Stimulated activated CD4-positive, alpha-beta T cell treated with anti-CD3 and anti-CD28 coated beads, TNF-alpha, amount 100 ng/mL, for 4 hours (primary cell): ENCODE measurements around the gene B3GAT1.

Experiments used
- DNase-seq, 3 experiments: peaks; one replicate each; pipeline ENCODE4 v3.0.0-alpha.2; 2020; ENCODE audit warnings: low read depth in 3 of 3

B3GAT1 gene

DNA sequence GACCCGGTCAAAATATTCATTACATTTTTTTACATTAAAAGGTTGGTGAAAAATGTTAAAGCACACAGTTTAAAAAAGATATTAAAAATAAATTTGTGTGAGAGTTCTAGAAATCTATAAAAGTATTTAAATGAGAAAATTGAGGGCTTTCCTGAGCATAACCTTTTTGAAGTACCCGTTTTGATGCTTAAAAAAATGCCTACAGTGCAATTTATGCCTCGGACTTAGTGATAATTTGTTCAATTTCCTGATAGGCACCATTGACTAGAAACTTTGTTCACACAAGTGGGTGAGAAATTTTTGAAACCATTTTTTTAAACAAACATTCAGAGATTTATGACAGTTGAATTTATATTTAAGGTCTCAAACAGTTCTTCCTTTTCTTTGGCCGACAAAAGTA lies 29.7 kb upstream of the B3GAT1 start:
- DNase-seq, result no peak

DNA sequence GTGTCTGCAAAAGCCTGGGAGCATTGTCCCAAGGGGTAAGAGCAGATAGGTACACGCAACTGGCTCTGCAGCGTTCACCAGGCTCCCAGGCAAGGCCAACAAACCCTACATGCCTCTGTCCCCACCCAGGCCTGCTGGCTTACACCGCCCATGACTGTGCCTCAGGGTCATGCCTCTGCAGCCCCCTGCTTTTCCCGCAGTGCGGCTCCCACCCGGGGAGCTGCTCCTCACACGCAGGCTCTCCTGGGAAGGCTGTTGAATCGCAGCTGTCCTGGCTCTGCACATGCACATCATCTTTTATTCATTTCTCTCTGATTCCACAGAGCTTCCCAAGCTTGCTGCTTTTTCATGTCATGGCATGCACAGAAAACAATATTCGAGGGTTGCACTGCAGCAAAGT lies 29.2 kb upstream of the B3GAT1 start:
- no peak for DNase-seq

DNA sequence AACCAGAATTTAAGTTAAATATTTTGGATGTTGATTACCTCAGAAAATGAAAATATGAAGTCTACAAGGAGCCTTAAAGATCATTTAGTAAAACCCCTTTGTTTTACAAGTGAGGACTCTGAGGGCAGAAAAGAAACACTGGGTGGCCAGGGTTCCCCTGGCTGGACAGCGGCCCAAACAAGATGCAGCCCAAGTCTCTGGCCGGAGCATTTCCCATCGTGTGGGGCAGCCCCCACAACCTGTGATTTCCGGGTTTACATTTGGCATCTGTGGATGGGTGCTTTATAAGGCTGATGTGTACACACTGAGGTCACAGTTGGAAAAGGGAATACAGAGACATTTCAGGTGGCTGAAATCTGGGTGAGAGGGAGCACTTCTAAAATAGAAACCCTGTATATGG lies 28.8 kb upstream of the B3GAT1 start:
- DNase-seq, result no peak

DNA sequence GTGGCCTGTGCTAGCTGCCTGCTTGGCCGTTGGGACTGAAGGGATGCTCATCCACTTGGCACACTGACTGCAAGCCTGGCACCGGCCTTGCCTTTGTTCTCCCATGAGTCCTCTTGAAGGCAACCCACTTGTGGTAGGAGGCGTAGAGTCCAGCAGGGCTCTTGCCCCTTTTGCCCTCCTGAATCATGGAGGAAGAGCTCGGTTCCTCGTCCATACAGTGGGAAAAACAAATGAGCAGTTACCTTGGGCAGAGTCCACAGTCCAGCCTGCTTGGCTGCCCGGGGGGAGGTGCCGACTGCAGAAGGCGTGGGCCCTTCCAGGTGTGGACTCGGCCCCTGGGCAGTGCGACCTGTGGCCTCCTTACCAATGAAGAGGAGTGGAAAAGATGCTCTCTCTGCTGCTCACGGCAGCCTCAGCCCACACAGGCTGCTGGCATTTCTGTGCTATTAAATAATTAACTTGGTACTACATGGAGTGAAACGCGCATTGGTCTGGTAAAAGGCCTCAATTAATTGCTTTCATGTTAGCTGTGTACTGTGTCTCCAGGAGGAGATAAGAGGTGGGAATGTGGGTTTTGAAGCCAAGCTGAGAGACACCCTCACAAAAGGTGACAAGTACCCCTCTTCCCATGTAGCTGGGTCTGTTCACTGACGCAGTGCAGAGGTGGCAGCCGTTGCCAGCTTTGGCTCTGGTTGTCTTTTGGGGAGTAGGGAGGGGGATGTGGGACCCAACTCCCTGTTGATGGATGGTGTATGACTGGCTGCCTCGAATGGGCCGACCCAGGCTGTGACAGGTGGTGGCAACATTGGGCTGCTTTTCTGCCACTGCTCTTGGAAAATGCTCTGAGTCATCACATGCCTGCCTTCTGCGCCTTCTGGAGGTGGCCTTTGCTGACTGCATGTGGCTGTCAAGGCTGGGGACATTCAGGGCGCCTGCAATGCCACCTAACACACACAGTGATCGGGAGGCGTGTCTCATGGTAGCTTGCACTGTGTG lies 26.8 kb upstream of the B3GAT1 start:
- DNase-seq, result no peak

DNA sequence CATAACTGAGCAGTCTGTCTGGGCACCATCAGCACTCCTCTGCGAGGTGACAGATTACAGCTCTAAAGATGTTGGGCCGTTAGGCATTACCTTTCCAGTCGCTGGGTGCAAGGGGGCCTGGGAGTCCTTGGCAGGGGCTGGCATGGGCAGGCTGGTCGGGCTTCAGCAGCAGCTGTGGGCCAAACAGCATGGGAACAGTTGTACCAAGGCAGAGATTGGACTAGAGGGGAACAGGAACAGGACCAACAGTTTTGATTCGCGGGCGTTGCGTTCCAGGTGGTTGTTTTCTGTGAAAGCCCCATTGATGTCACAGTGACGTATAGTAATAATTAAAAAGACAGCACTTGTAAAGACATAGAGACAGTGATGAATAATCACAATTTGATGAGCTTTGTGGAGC lies 25.8 kb upstream of the B3GAT1 start:
- DNase-seq, result no peak

DNA sequence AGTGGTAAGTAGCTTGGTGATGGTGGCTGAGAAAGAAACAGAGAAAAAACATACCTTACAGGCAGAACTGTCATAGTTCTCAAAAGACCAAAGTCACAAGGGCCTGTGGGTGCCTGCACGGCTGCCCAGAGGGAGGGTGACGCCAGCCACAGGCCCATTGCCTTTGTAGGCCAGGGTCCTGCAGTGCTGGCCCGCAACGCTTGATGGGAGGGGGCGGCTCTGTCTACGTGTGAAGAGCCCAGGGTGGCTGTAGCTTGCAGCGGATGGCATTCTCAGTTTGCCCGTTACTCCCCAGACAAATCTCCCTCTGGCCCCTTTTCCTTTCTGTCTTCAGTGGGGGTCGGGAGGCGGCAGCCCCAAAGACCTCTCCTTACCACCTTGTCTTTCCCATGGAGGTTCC lies 24.7 kb upstream of the B3GAT1 start:
- no peak for DNase-seq

DNA sequence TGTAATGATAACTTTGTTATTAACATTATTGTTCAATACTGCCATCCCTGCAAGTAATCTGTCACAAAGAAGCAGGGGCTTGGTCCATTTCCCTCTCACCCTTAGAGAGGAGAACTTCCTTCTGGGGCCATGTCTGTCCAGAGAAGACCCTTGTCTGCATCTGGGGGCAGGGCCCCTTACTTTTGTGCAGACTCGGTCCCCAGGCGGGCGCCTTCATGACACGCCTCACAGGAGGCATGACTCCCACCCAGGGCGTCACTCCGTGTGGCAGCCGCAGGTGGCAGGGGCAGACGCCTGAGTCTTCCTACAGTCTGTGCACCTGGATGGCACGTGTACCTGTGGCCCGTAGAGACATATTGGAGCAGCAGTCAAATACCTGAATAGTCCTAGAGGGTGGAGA lies 21.8 kb upstream of the B3GAT1 start:
- no peak for DNase-seq

DNA sequence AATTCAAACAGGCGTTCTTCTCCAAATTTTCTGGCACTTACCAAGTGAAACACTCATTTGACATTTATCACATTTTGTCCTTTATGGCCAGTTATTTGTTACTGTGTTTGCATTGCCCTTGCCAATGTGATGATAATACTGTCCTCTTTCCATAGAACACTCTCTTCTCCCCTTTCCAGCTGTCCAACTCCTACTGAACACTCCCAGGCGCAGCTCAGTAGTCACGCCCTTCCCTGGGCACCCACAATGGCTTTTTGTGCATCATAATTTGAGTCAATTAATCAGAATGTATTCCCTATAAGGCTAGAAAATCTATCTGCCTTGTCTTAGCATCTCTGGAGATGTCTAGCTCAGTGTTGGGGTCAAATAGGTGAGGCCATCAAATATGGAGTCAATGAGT lies 21.2 kb upstream of the B3GAT1 start:
- DNase-seq, result no peak

DNA sequence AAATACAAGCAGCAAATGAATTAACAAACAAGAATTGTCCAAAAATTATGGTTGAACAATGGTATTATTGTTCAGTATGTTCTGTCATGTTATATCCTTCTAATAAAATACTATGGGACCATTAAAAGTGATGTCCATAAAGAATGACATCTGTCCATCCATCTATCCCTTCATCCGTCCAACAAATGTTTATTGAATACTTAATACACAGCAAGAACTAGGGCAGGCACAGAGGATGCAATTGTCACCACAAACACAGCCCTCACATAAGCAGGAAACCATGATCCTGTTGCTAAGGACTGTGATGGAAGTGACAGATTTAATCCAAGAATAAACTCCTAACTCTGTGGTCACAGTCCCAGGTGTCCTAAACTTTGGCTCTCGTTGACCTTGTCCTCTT lies 20.7 kb upstream of the B3GAT1 start:
- no peak for DNase-seq

DNA sequence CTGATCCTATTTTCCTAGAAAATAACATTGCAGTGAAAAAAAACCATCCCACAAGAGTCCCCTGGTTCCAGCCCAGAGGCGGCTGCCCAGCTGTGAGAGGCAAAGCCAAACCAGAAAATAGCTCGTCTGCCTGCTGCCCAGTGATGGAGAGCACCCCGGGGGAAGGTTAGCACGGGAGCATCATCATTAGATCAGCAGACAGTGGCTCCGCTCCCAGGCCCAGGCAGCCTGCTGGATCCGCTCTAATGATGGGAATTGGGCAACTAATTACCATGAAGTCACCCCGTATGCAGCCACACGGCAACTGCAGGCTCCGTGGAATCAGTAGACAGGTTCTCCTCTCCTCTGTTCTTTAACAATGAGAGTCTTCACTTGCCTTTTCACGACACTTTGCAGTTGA lies 17.1 kb upstream of the B3GAT1 start:
- no peak for DNase-seq

DNA sequence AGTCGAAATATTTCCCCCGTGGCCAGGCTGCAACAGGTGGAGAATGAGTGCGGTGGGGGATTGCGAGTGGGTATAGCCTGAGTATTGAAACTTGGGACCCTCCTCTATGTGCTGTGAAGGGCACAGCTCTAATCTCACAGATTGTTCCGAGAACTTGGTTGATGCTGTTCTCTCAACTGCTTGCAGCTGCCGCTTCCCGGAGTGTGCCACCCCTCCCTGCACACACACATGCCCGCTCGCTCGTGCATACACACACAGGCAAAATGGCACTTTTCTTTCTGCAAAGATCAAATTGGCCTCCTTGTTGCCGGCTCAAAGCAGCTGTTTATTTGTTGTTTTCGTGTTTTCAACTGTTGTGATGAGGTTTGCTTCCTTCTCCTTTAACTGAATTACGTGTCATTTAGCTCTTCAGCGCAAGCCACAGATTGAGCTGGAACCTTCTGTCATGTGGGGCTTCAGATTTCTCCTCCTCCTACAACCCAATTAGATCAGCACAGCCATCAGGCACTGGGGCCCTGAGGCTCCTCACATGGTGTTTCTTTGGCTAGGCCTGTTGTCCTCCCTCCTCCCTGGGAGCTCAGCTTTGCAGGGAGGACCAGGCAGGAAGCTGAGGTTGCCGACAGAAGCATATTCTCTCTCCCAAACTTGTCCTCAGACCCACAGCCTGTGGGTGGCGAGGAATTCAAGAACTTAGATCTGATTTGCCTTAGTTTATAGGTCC lies 13.9 kb upstream of the B3GAT1 start:
- no peak for DNase-seq

DNA sequence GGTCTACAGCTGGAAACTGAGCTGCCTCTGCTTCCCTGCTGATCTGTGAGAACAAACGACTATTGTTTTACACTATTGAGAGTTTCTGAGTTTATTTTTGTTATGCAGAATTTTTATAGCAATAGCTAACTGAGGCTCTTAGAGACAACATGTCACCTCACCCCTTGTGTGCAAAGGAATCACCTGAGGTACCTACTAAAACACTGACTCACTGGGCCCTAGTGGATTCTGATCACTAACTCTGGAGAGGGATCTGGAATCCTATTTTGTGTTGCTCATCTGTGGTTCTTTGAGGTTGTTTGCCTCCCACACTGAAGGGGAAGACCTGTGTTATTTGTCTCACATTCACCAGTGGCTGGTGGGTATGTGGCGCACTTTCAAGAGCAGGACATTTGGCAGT lies 13.4 kb upstream of the B3GAT1 start:
- DNase-seq, result no peak

DNA sequence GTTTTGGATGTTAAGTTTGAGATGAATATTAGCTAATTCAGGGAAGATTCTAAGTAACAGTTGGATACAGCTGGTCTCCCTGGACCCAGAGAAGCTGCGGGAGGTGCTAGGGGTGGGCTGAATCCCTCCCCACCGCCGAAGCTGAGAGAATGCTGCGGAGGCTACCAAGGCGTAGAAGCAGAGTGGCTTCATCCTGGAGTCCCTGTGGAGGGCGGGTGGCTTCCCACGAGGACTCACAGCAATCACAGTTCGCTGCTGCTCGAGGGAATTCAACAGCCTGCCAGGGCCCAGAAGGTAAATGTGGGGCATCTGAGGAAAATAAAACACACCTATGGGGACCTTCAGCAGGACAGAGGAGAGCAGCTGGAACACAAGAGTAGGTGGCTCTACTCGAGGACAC lies 11.1 kb upstream of the B3GAT1 start:
- no peak for DNase-seq

DNA sequence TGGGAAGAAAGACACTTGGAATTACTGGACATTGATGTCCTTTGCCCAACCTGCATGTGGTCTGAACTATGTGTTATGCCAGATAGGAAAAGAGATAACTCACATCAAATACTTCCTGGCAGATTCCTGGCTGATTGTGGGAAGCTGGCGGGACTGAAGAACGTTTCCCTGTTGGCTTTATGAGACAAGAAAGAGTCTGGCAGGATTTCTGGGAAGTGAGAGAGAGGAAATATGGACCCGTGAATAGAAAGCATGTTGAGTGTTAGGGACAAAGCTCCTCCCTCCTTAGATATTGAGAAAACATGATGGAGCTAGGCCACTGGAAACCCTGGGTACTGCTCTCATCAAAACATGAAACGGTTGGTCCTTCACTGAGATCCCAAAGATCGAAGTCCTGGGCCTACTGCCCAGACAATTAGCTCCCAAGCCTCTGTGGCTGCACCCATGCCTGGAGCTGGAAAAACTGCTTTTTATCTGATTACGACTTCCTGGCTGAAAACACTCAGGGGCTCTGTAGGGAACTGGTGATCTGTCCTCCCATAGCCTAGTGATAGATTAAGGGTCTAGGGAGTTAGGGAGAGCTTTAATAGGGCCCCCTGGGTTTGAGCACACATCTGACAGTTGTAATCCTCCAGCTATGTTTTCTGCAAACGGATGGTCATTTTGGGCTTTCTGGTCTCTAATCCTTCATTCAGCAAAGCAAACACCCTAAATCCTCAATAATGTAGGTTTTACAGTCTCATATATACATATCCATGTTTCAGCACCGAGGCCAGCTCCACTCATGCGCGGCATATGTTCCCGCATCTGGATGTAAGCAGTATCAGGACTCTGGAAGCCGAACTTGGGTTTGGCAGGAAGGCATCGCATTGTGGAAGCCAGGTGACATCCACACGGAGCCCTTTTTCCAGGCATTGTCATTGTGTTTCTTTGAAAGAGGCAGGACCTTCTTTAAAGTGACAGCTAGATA lies 6.1 kb upstream of the B3GAT1 start:
- no peak for DNase-seq

DNA sequence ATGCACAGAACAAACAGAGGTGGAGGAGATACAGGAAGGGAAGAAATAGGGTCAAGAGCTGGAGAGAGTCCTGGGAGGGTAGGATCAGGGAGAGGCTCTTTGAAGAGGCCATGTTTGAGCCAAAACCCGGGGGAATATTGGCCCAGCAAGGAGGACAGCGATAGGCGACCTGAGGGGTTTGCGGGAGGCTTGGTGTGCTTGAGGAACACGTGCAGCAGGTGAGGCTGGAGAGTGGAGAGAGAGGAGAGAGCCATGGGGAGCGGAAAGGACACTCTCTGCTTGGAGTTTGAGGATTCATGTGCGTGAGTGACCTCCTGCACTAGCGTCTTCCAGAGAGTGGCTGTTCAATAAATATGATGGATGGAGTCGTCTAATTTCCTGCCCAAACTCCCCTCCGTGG lies 4.7 kb upstream of the B3GAT1 start:
- no peak for DNase-seq

DNA sequence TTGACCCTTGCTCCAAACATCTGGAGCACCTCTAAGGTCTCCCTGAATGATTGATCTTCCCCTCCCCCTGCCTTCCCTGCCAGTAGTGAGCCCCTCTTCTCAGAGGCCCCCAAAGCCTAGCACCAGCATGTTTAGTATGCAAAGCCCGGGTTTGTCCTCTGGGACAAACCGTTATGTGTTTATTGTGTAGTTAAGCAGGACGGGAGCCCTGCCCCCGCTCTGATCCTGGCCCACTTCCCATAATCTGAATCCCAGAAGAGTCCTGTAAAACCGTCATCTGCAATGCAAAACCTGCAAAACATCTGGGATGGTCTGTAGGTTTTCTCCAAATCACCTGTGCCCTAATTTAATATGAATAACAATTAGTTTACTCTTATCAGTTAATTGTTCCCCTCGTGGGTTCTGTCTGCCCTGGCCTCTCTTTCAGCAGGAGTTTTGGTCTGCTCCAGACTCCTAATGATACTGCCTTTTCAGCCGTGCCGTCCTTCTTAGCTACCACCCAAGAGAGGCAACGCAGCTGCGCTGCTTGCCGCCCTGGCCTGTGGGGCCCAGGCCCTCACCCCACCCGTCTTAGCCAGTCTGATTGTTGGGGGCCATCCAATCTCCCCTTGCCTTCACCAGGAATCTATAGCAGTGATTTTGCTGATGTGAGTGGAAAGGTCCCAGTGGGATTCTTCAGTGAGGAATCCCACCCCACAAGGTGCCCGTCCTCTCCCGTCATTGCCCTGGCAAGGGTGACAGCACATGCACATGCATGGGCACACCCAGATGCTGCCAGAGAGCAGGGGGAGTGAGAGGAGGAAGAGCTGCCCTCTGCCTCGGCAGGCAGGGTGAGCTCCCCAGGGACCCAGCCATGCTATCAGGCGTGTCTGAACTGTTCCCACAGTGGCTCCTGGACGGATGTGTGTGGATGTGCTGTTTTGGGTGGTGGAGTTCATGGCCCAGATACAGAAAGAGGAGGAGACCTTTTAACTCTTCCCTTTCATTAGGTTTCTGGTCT lies 3.0 kb upstream of the B3GAT1 start:
- no peak for DNase-seq

DNA sequence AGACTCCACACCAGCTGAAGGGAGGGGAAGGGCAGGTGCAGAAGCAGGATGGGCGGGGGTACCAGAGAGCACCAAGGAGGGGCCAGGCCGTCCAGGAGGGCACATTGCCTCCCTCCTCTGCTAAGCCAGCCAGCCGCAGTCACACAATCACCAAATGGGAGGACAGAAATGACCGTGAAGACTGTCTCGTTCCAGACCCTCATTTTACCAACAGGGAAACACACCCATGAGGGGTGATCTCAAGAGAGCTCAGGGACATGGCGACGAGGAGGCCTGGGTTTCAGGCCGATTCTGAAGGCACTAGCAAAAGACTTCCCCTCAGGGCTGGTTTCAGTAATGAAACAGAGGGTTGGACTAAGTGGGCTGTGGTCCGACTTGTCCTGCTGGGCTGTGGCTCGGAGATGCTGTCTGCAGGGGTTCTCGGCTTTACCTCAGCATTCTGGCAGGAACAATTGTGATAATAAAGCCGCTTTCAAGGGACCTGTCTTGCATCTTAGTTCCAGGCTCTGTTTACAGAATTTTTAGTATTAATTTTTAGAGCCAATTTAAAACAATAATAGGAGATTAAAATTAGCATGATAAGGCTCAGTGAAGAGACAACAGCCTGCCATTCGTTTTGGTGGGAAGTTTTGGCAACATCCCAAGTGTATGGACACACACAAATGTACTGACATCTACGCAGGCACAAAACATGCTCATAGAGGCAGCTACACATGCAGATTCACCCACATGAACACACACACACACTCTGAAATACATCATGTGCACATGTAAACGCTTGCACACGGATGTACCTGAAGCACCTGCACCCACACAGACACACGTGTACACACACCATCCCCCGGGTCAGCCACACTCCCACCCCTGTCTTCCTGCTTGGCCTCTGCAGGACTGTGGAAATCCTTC lies 2.0 kb upstream of the B3GAT1 start:
- no peak for DNase-seq

DNA sequence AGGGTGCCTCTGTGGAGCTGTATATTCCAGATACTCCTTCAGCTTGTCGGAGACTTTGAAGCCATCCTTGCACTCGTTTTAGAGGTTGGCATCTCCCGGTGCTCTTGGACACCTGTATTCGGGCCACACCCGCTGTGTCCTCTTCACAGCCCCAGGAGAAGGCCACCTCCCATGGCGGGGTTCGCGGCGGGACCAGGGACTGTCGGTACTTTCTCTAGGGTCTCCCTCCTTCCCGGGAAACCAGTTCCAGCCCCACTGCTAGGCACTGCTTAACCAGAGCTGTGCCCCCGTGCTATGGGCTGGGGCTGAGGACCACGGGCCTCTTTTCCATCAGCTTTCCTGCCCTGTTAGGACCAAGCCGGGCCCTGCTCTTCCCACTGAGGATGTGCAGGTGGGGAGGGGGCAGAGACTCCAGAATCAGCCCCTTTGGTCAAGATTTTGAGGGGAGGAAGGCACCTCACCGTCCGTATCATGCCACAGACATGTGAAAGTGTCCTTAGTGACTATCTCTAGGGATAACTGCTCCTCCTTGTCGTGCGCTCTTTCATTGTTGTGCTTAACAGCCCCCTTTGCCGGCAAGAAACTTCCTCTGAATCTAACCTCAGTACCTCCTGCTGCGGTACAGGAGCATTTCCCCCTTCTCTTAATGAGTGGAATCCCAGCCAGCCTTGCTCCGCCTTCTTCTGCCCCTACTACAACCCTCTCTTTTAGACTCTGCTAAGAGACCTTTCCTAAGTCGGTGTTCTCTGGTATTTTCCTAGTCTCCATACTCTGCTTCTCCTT lies 1.2 kb upstream of the B3GAT1 start:
- DNase-seq, result no peak

DNA sequence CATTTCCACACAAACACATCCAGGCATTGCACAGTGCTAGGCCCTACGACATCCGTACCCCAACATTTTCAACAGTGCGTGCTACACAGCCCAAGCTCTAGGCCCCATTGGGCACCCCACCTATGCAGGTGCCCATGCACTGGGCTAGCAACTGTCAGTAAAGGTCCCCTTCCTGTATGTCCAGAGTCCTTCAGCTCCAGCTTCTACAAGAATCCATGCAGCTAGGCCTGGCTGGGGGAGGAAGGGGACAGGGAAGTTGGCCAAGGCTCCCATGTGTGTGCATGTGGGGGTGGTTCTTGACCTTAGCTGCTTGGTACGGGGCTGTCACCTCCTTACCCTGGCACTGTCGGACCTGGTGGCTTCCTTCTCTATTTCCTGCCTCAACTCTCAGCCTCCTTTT lies 1.3 kb downstream of the B3GAT1 start:
- no peak for DNase-seq
